GM19468 (cell line): ENCODE measurements around the gene SH2D1A.

Experiments used
- ATAC-seq: cut with Tn5 transposase; IDR thresholded peaks from one replicate; pipeline ENCODE4 v1.9.1; 2021; ENCODE audit warnings: mild to moderate bottlenecking, moderate library complexity, moderate number of reproducible peaks; ENCODE audit not compliant: unreplicated experiment; ENCODE audit errors: extremely low read depth

The SH2D1A gene

DNA sequence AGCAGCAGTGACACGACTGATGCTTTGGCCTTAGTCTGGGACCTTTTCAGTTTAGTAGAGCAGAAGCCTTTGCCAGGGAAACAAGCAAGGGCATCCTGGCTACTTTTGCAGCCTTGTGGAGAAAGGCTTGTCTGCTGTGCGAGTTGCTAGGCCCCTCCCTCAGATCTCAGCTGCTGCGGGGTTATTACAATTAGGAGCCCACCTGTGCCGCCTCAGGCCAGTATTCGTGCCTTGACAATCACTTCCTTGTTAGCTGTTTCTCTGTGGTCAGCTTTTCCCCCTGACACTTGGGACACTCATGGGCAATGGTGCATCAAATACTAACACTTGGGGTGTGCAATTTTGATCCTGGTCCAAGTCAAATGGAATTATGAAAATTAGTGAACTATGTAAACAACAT is 67.9 kb downstream of the SH2D1A start:
- ATAC-seq, result no peak

DNA sequence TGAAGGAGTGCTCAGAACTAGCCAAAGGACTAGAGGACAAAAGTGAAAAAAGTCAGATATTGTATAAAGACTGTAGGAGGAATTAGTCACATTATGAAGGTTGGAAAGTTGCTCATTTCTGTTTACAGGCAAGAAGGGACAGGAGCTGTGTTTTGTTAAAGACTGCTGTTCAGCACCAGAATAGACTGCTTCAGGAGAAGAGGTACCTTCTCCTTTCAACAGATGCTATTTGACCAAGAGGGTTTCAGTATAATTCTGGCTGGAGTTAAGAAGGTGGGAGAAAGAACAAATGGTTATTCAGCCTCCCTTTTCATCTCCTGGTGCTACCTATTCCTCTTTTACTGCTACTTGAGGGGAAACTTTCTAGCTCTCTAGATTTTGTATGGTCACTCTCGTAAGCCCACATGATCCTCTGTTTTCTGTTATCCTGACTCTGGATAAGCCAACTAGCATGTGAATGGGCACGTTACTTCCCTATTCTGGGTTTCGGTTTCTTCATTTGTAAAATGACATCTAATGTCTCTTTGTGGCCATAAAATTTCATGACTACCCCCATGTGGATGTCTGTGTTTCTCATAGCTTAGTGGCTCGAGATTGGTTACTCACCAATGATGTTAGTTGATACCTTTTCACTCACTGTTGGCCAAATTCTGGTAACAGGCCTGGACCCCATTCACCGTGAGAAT is 68.9 kb downstream of the SH2D1A start:
- no peak for ATAC-seq

DNA sequence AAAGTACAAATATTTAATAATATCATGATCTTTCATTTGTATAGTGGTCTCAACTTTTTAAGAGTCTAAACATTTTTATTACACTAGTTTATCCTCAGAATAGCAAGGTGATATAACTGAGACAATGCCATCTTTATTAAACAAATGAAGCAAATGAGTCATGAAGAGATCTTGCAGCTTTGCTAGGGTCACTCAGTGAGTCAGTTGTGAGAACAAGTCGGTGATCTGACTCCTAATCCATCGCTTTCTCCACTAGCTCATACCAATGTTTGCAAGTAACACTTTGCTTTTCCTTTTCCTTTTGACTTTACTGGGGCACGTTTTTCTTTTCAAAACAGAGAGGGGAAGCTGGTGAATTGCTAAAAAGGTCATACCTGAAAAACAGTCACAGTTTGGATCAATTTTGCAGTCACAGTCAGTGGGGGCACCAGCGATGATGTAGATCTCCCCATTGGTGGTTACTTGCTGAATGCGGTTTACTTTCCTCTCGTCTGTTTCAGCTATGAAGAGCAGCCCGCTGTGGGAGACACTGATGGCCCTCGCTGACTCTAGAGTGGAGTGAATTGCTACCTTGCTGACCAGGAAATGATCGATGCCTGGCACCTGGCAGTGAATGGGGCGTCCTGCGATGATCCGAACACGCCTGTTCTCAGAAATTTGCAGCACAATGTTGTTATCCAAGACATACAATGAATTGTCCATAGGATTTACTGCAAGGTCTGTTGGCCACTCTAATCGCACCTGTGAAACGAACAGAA is 75.7 kb downstream of the SH2D1A start:
- no peak for ATAC-seq
